Measurements from ENCODE around the gene DAB2IP. TPM values are rescaled to one million over a fixed set of nuclear protein-coding genes. Genes with fewer than 3 reads are reported as not detected.
A peak's percentile ranks its signal among the peaks of the same experiment; 100 is the strongest.

The DAB2IP gene
- polyA plus RNA-seq, 4 donors, result 13.8 to 39.0 (median 28.3) TPM

DNA sequence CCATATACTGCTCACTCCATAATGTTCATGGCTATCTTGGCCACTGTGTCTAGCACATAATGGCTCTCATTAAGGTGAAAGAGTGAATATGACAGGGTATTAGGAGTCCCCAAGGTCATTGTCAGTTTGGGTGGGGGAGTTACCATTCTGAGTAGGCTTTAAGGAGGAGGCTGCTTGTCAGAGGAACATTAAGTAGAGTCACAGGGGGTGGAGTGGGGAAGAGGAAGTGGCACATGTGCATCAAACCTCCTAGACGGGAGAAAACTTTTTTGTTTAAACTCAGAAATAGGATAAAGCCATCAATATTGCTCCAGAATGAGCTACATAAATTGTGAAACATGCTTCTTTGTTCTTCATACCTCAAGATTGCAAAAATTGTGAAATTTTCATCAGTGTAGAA lies 45.5 kb downstream of the DAB2IP start:
- H3K27me3 ChIP-seq (ENCODE audit: control insufficient read depth in 3 of 3, insufficient read depth in 3 of 3, low read length in 3 of 3), result peaks cover 0 to 3% (median 0%) of the 10 kb centered on the region in 3 donors
- H3K4me1 ChIP-seq (ENCODE audit: control insufficient read depth in 3 of 3, insufficient read depth in 2 of 3, low read depth in 1 of 3, low read length in 2 of 3), result peaks cover 0 to 8% (median 2%) of the 10 kb centered on the region in 3 donors
- no peak for DNase-seq
- peaks cover 0 to 46% (median 0%) of the 10 kb centered on the region in 3 donors for H3K36me3 ChIP-seq (ENCODE audit: control insufficient read depth in 3 of 3, insufficient read depth in 2 of 3, low read depth in 1 of 3, low read length in 3 of 3)
- WGBS, 3 donors, result 52 to 81% (median 64%) methylated on average over 1 of the region's 1 CpG
- no peak overlapping the region for H3K27ac ChIP-seq (ENCODE audit: low read depth in 1 of 3, low read length in 2 of 3)
- no peak overlapping the region for H3K4me3 ChIP-seq (ENCODE audit: low read depth in 1 of 3, low read length in 3 of 3)
- H3K9me3 ChIP-seq (ENCODE audit: control insufficient read depth in 2 of 2, insufficient read depth in 1 of 2, low read depth in 1 of 2, low read length in 1 of 2), result no peaks in the 10 kb centered on the region
- no peak for FAIRE-seq

DNA sequence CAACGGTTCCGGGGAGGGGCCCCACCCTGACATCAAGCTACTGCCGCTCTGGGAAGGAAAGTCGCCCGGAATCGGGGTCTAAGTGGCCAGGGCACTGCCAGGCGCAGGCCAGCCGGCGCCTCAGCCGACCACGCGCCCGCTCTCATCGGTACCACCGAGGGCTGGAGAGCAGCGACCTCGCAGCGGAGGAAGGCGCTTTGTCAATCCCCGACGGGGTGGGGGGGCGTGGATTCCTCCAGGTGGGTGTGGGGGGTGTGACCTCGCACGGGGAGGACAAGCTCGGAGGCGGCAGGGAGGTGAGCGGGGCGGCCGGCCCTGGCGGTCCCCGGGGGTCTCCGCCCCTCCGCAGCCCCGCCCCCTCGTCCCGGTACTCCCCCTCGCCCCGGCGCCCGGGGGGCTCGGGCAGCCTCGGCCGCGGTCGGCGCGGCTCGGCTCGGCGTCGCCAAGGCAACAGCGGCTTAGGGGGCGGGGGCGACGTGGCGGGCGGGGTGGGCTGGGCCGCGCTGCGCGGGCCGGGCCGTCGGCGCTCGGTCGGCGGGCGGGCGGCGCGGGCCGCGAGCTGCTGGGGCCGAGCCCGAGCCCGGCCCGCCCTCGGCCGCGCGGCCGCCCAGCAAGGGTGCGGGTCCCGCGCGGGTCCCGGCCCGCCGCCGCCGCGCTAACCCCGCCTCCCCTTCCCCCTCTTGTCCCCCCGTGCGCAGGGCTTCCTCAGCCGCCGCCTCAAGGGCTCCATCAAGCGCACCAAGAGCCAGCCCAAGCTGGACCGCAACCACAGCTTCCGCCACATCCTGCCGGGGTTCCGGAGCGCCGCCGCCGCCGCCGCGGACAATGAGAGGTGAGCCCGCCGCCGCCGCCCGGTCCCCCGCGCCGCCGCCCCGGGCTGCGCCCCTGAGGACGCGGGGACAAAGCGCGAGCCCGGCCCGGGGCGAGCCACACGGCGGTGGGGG lies 47.5 kb downstream of the DAB2IP start:
- Histone ChIP-seq H3K9me3 (ENCODE audit: control insufficient read depth in 2 of 2, insufficient read depth in 1 of 2, low read depth in 1 of 2, low read length in 1 of 2) (no peaks in the 10 kb centered on the region), H3K27ac (ENCODE audit: low read depth in 1 of 3, low read length in 2 of 3) (no peak overlapping the region)
- 4 to 27% (median 19%) methylated on average over 27 to 130 of the region's 130 CpGs for WGBS, 3 donors

DNA sequence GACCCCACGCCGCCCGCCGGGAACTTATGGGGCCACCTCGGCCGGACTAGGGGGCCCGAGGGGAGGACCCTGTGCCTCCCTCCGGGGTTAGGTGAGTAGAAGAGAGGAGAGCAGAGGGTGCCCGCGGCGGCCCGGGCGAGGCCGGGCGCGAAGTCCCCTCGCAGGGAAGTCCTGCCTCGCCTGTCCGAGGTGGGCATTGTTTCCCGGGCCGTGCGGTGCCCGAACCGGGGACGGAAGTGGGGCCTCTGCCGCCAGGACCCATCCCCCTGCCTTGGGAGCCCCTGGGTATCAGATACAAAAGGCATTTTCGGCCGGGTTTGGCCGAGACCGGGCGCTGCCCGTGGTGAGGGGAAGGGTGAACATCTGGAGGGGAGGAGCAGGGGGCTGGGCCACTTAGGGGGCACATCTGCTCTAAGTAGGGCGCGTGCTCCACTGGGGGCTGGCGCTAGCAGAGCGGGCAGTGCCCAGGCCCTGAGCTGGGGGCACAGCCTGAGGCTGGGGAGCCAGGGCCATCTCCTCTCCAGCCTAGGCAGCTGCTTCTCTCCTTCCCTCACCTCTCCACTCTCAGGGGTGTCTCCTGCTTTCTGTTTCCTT lies 48.2 kb downstream of the DAB2IP start:
- FAIRE-seq, result no peak
- Histone ChIP-seq H3K27me3 (ENCODE audit: control insufficient read depth in 3 of 3, insufficient read depth in 3 of 3, low read length in 3 of 3) (peaks cover 0 to 3% (median 0%) of the 10 kb centered on the region in 3 donors), H3K9me3 (ENCODE audit: control insufficient read depth in 2 of 2, insufficient read depth in 1 of 2, low read depth in 1 of 2, low read length in 1 of 2) (no peaks in the 10 kb centered on the region), H3K36me3 (ENCODE audit: control insufficient read depth in 3 of 3, insufficient read depth in 2 of 3, low read depth in 1 of 3, low read length in 3 of 3) (peaks cover 0 to 38% (median 0%) of the 10 kb centered on the region in 3 donors), H3K4me1 (ENCODE audit: control insufficient read depth in 3 of 3, insufficient read depth in 2 of 3, low read depth in 1 of 3, low read length in 2 of 3) (peaks cover 0 to 8% (median 2%) of the 10 kb centered on the region in 3 donors), H3K4me3 (ENCODE audit: low read depth in 1 of 3, low read length in 3 of 3) (peak overlapping the region; percentile 31 to 63 (median 47)), H3K27ac (ENCODE audit: low read depth in 1 of 3, low read length in 2 of 3) (peak overlapping the region in 1 of 3 donors; percentile 48)
- WGBS, 3 donors, result 8 to 9% (median 8%) methylated on average over 29 to 36 of the region's 36 CpGs
- no peak for DNase-seq

More for the DNA sequence above, 47.5 kb downstream of the DAB2IP start:
- FAIRE-seq (no peak), DNase-seq (peak; percentile 36 to 69)
- Histone ChIP-seq H3K27me3 (ENCODE audit: control insufficient read depth in 3 of 3, insufficient read depth in 3 of 3, low read length in 3 of 3) (peaks cover 0 to 3% (median 0%) of the 10 kb centered on the region in 3 donors), H3K36me3 (ENCODE audit: control insufficient read depth in 3 of 3, insufficient read depth in 2 of 3, low read depth in 1 of 3, low read length in 3 of 3) (peaks cover 0 to 43% (median 0%) of the 10 kb centered on the region in 3 donors), H3K4me3 (ENCODE audit: low read depth in 1 of 3, low read length in 3 of 3) (peak overlapping the region; percentile 31 to 63 (median 47)), H3K4me1 (ENCODE audit: control insufficient read depth in 3 of 3, insufficient read depth in 2 of 3, low read depth in 1 of 3, low read length in 2 of 3) (peaks cover 0 to 8% (median 2%) of the 10 kb centered on the region in 3 donors)

DNA sequence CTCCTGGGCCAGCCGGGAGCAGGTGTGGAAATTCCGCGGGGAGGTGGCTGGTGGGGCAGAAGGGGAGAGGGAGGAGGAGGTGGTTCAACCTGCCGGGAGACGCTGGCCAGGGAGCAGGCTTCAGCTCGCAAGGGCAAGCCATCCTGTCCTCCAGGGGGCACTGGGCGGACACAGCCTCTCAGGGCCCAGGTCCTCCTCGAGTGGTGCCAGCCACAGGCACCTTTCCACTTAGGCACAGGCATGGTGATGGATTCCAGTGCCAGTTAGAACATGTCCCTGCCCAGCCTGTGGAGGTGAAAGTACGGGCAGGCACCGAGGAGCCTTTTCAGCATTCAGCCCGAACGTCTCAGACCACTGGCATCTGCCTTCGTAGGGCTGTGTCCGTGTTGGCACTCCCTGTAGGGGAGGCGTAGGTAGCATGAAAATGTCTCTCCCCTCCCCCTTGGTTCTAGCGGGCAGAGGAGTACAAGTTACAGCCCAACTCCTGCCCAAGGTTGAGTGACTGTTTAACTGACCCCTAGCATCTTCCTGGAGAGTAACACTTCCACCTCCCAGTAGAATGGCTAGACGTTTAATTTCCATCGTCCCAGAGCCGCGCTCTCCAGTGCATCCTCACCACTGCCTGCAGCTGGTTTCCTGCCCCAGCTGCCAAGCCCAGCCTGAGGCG lies 48.9 kb downstream of the DAB2IP start:
- peak overlapping the region in 1 of 3 donors; percentile 48 for H3K27ac ChIP-seq (ENCODE audit: low read depth in 1 of 3, low read length in 2 of 3)
- no peak for FAIRE-seq
- H3K9me3 ChIP-seq (ENCODE audit: control insufficient read depth in 2 of 2, insufficient read depth in 1 of 2, low read depth in 1 of 2, low read length in 1 of 2), result no peaks in the 10 kb centered on the region
- peaks cover 0 to 33% (median 0%) of the 10 kb centered on the region in 3 donors for H3K36me3 ChIP-seq (ENCODE audit: control insufficient read depth in 3 of 3, insufficient read depth in 2 of 3, low read depth in 1 of 3, low read length in 3 of 3)
- H3K4me1 ChIP-seq (ENCODE audit: control insufficient read depth in 3 of 3, insufficient read depth in 2 of 3, low read depth in 1 of 3, low read length in 2 of 3), result peaks cover 0 to 8% (median 2%) of the 10 kb centered on the region in 3 donors
- peak overlapping the region in 1 of 3 donors; percentile 31 for H3K4me3 ChIP-seq (ENCODE audit: low read depth in 1 of 3, low read length in 3 of 3)
- peak; percentile 46 to 51 for DNase-seq
- WGBS, 3 donors, result 35 to 36% (median 35%) methylated on average over 20 to 21 of the region's 21 CpGs
- H3K27me3 ChIP-seq (ENCODE audit: control insufficient read depth in 3 of 3, insufficient read depth in 3 of 3, low read length in 3 of 3), result peaks cover 0 to 3% (median 0%) of the 10 kb centered on the region in 3 donors

DNA sequence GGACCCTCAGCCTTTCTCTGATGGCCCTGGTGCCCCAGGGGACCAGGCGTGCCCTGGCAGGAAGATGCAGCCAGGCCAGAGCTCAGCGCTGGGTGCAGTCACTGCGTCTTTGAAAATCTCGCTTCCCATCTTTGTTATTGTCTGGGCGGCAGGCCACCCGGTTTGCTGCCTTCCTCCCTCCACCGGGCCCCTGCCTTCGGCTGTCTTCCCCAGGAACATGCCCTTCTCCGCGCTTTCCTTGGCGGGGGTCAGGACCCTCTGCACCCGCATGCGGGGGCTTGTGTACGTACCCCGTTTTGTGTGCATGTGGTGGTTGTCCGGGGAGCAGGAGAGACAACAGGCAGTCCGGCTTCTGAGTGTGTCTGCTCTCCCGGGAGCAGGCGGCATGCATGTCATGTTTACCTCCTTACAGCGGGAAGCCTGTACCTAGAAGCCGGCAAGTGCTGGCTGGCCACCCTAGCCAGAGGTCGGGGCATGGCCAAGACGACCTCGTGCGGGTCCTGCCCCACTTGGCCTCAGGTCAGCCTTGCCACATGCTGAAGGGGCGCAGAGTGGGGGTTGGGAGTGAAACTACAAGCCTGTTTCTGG lies 49.5 kb downstream of the DAB2IP start:
- FAIRE-seq (no peak), DNase-seq (no peak)
- Histone ChIP-seq H3K4me1 (ENCODE audit: control insufficient read depth in 3 of 3, insufficient read depth in 2 of 3, low read depth in 1 of 3, low read length in 2 of 3) (peaks cover 0 to 8% (median 2%) of the 10 kb centered on the region in 3 donors), H3K27me3 (ENCODE audit: control insufficient read depth in 3 of 3, insufficient read depth in 3 of 3, low read length in 3 of 3) (peaks cover 0 to 3% (median 0%) of the 10 kb centered on the region in 3 donors), H3K27ac (ENCODE audit: low read depth in 1 of 3, low read length in 2 of 3) (peak overlapping the region in 1 of 3 donors; percentile 48), H3K9me3 (ENCODE audit: control insufficient read depth in 2 of 2, insufficient read depth in 1 of 2, low read depth in 1 of 2, low read length in 1 of 2) (no peaks in the 10 kb centered on the region), H3K4me3 (ENCODE audit: low read depth in 1 of 3, low read length in 3 of 3) (no peak overlapping the region), H3K36me3 (ENCODE audit: control insufficient read depth in 3 of 3, insufficient read depth in 2 of 3, low read depth in 1 of 3, low read length in 3 of 3) (peaks cover 0 to 38% (median 0%) of the 10 kb centered on the region in 3 donors)
- WGBS, 3 donors, result 58 to 88% (median 84%) methylated on average over 26 of the region's 26 CpGs

DNA sequence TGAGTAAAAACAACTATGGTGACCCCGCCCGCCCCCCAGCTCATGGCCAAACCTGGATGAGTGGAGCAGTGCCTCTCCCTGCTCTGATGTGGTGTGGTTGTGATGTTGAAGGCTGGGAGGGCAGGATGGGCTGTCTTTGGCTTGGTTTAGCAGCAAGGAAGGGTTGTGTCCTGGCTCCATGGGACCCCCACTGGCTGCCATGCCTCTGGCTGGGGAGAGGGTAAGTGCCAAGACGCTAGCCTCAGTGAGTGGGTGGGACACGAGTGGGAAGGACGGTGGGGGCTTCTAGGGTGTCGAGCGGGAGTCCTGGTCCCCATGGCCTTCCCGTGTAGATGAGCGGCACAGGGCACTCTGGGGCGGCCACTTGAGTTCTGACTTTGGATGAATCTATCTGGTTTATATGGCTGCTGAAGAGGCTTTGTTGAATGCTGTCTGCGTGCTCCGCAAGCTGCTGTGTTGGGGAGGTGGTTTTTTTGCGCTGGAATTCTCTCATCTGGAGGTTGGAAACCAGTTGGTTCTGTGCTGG lies 50.4 kb downstream of the DAB2IP start:
- H3K9me3 ChIP-seq (ENCODE audit: control insufficient read depth in 2 of 2, insufficient read depth in 1 of 2, low read depth in 1 of 2, low read length in 1 of 2), result no peaks in the 10 kb centered on the region
- H3K4me3 ChIP-seq (ENCODE audit: low read depth in 1 of 3, low read length in 3 of 3), result no peak overlapping the region
- DNase-seq (no peak), FAIRE-seq (no peak)
- peaks cover 0 to 8% (median 2%) of the 10 kb centered on the region in 3 donors for H3K4me1 ChIP-seq (ENCODE audit: control insufficient read depth in 3 of 3, insufficient read depth in 2 of 3, low read depth in 1 of 3, low read length in 2 of 3)
- 90 to 94% (median 91%) methylated on average over 13 of the region's 13 CpGs for WGBS, 3 donors
- peaks cover 0 to 41% (median 0%) of the 10 kb centered on the region in 3 donors for H3K36me3 ChIP-seq (ENCODE audit: control insufficient read depth in 3 of 3, insufficient read depth in 2 of 3, low read depth in 1 of 3, low read length in 3 of 3)
- peaks cover 0 to 3% (median 0%) of the 10 kb centered on the region in 3 donors for H3K27me3 ChIP-seq (ENCODE audit: control insufficient read depth in 3 of 3, insufficient read depth in 3 of 3, low read length in 3 of 3)
- H3K27ac ChIP-seq (ENCODE audit: low read depth in 1 of 3, low read length in 2 of 3), result no peak overlapping the region

DNA sequence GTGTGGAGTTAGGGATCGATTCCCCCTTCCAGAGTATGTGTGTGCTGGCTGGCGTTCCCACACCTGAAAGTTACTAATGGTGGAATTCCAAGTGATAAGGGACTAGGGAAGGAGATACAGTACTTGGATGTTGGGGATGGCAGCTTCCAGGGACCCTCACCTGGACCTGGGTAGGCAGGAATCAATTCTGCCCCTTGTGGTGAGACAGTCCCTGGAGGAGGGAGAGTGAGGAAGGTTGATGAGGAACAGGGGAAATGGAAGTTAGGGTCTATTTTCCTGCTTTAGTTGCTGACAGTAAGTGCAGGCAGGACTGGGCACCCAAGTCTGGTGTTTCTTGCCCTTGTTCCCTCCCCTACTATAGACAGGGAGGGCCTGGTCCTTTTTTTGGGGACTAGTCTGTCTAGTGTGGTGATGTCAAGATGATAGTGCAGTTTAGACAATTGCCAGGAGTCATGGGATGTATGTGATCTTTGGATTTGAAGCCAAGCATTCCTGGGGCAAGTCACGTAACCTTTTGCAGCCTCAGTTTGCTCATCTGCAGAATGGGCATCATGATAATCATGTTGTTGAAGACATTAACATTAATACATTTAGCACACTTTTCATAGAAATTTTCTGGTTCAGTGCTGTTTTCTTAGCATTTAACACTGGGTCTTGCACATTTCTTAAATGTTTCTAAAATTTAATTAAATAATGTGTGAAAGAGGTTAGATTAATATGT lies 51.7 kb downstream of the DAB2IP start:
- 67 to 82% (median 76%) methylated on average over 3 of the region's 3 CpGs for WGBS, 3 donors
- Histone ChIP-seq H3K27ac (ENCODE audit: low read depth in 1 of 3, low read length in 2 of 3) (no peak overlapping the region), H3K27me3 (ENCODE audit: control insufficient read depth in 3 of 3, insufficient read depth in 3 of 3, low read length in 3 of 3) (peaks cover 0 to 3% (median 0%) of the 10 kb centered on the region in 3 donors), H3K4me3 (ENCODE audit: low read depth in 1 of 3, low read length in 3 of 3) (no peak overlapping the region), H3K36me3 (ENCODE audit: control insufficient read depth in 3 of 3, insufficient read depth in 2 of 3, low read depth in 1 of 3, low read length in 3 of 3) (peaks cover 0 to 44% (median 0%) of the 10 kb centered on the region in 3 donors), H3K4me1 (ENCODE audit: control insufficient read depth in 3 of 3, insufficient read depth in 2 of 3, low read depth in 1 of 3, low read length in 2 of 3) (peaks cover 0 to 8% (median 2%) of the 10 kb centered on the region in 3 donors), H3K9me3 (ENCODE audit: control insufficient read depth in 2 of 2, insufficient read depth in 1 of 2, low read depth in 1 of 2, low read length in 1 of 2) (no peaks in the 10 kb centered on the region)
- DNase-seq (no peak), FAIRE-seq (no peak)
